Measurements from ENCODE around the gene OTUD5. TPM values are rescaled to one million over a fixed set of nuclear protein-coding genes. Genes with fewer than 3 reads are reported as not detected.

OTUD5 gene
- polyA plus RNA-seq, 3 donors = 8.4 to 75.0 (median 12.4) TPM

- Histone ChIP-seq H3K4me3 (replicated peaks in 1 of 3; ENCODE audit: low read depth in 2 of 3, low read length in 3 of 3) (no peak overlapping the region), H3K9me3 (replicated peaks in 1 of 2; ENCODE audit: control insufficient read depth in 1 of 2, insufficient read depth in 1 of 2, low read length in 2 of 2) (no peaks in the 10 kb centered on the region), H3K9ac (ENCODE audit: insufficient read depth, low read length, poor library complexity, severe bottlenecking) (no peak overlapping the region), H4K20me1 (ENCODE audit: insufficient read depth, low read length) (peaks cover 27% of the 10 kb centered on the region), H3K4me1 (ENCODE audit: control insufficient read depth in 1 of 2, insufficient read depth in 2 of 2, low read length in 2 of 2) (peaks cover 19 to 22% of the 10 kb centered on the region in 2 donors), H3K36me3 (replicated peaks in 1 of 2; ENCODE audit: control insufficient read depth in 1 of 2, insufficient read depth in 2 of 2, low read length in 2 of 2) (peaks cover 32 to 59% of the 10 kb centered on the region in 2 donors), H3K79me2 (ENCODE audit: insufficient read depth, low read length) (peaks cover 24% of the 10 kb centered on the region), H3K4me2 (replicated peaks; ENCODE audit: extremely low read depth, low read length, poor library complexity, severe bottlenecking) (no peak overlapping the region), H3K27ac (ENCODE audit: low read depth in 1 of 2, low read length in 2 of 2) (no peak overlapping the region), H2AFZ (ENCODE audit: insufficient read depth, low read depth, low read length, poor library complexity, severe bottlenecking) (no peak overlapping the region), H3K27me3 (ENCODE audit: control insufficient read depth in 2 of 2, insufficient read depth in 2 of 2, low read length in 2 of 2) (no peaks in the 10 kb centered on the region)
- Mint-ChIP-seq H3K27me3 (ENCODE audit: low read depth in 3 of 3) (peaks cover 0 to 3% (median 0%) of the 10 kb centered on the region in 3 donors), H3K27ac (peak overlapping the region in 1 of 7 donors; percentile 47), H3K9me3 (peaks cover 0 to 29% (median 2%) of the 10 kb centered on the region in 7 donors), H3K36me3 (peaks cover 35 to 47% of the 10 kb centered on the region in 2 donors), H3K4me1 (peaks cover 13% of the 10 kb centered on the region), H3K4me3 (no peak overlapping the region)
- no peak for DNase-seq
- intact Hi-C loops (cut with micrococcal nuclease) = no loop called here
- no CpG with 5 or more reads among the region's 7 CpGs for WGBS (ENCODE audit: insufficient coverage)
- no peak for TF ChIP-seq CTCF (IDR thresholded peaks at IDR 0.05)
These were observed 56.3 kb downstream of the OTUD5 start for GRCh38 chrX:48901069-48901468.

- TF ChIP-seq CTCF (IDR thresholded peaks at IDR 0.05) = no peak
- Histone ChIP-seq H3K27ac (ENCODE audit: low read depth in 1 of 2, low read length in 2 of 2) (no peak overlapping the region), H3K4me1 (ENCODE audit: control insufficient read depth in 1 of 2, insufficient read depth in 2 of 2, low read length in 2 of 2) (peaks cover 19 to 23% of the 10 kb centered on the region in 2 donors), H3K9me3 (replicated peaks in 1 of 2; ENCODE audit: control insufficient read depth in 1 of 2, insufficient read depth in 1 of 2, low read length in 2 of 2) (no peaks in the 10 kb centered on the region), H4K20me1 (ENCODE audit: insufficient read depth, low read length) (peaks cover 31% of the 10 kb centered on the region), H3K9ac (ENCODE audit: insufficient read depth, low read length, poor library complexity, severe bottlenecking) (no peak overlapping the region), H3K36me3 (replicated peaks in 1 of 2; ENCODE audit: control insufficient read depth in 1 of 2, insufficient read depth in 2 of 2, low read length in 2 of 2) (peaks cover 27 to 50% of the 10 kb centered on the region in 2 donors), H3K79me2 (ENCODE audit: insufficient read depth, low read length) (peaks cover 32% of the 10 kb centered on the region), H2AFZ (ENCODE audit: insufficient read depth, low read depth, low read length, poor library complexity, severe bottlenecking) (no peak overlapping the region), H3K4me3 (replicated peaks in 1 of 3; ENCODE audit: low read depth in 2 of 3, low read length in 3 of 3) (no peak overlapping the region), H3K27me3 (ENCODE audit: control insufficient read depth in 2 of 2, insufficient read depth in 2 of 2, low read length in 2 of 2) (no peaks in the 10 kb centered on the region), H3K4me2 (replicated peaks; ENCODE audit: extremely low read depth, low read length, poor library complexity, severe bottlenecking) (no peak overlapping the region)
- Mint-ChIP-seq H3K27ac (no peak overlapping the region), H3K36me3 (peaks cover 40 to 41% of the 10 kb centered on the region in 2 donors), H3K9me3 (peaks cover 0 to 28% (median 2%) of the 10 kb centered on the region in 7 donors), H3K27me3 (ENCODE audit: low read depth in 3 of 3) (peaks cover 0 to 3% (median 0%) of the 10 kb centered on the region in 3 donors), H3K4me3 (no peak overlapping the region), H3K4me1 (peaks cover 15% of the 10 kb centered on the region)
- no CpG with 5 or more reads among the region's 8 CpGs for WGBS (ENCODE audit: insufficient coverage)
- no peak for DNase-seq
- intact Hi-C loops (cut with micrococcal nuclease) = loop anchor here (5.0 to 10.0 kb wide), 3 partner anchors 46 to 146 kb away; partner anchors contain the start of genes HDAC6 (in 2 of the 2) and TFE3 (in 1 of the 2)
These were observed 58.4 kb downstream of the OTUD5 start for GRCh38 chrX:48899078-48899410.

Data from CD14-positive monocyte (primary cell).